GM18867 (cell line): Measurements from ENCODE around the gene MAB21L1.
A peak's percentile ranks its signal among the peaks of the same experiment; 100 is the strongest.

ENCODE experiments used
- ATAC-seq: cut with Tn5 transposase; IDR thresholded peaks from one replicate; pipeline ENCODE4 v1.9.1; 2021; ENCODE audit warnings: mild to moderate bottlenecking, moderate library complexity; ENCODE audit not compliant: unreplicated experiment

MAB21L1 gene

DNA sequence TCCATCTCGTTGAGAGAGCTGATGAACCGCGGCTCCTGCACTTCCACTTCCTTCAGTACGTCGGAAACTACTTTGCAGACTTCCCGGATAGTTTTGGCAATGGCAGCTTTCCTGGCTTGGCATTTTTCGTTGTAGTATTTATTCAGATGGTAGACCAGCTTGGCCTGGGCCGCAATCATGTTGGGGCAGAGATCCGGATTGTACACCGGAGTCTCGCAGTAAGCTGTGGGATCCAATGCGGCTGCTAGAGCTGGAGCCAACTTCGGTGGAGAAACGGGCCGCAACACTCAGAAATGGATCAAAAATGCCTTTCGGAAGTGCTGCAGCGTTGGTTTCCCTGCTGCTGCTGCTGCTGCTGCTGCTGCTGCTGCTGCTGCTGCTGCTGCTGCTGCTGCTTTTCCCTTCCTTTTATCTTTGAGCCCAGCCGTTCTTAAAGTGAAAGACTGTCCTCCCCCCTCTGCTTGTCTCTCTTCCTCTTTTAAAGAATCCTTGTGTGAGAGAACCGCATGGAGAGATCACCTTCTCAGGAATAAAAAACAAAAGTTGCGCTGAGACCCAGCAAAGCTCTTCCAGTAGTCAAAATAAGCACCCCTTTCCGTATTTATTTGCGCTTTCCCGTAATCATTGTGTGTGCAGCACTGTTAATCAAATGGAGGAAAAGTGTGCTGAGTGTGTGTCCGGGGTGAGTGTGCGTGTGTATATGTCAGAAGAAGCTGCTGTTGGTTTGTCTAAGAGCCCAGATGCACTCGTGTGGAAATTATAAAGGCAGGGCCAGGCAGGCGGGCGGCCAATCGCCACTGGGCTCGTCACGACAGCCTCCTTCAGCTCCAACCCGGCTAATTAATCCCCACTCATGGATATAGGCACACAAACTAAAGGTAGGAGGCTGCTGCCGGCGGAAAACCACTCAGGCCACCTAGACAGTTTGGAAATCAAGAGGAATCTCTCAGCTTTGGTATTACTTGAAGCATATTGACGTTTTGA, at the start of gene MAB21L1:
TSS of gene MAB21L1 (minus strand) at position 730 of the 984 bp plus-strand sequence. CDS start at position 179, 551 bp downstream.
- ATAC-seq, result peak; percentile 36

GRCh38 chr13:35524171-35524570, 47.7 kb upstream of the MAB21L1 start:
- ATAC-seq, result no peak

- no peak for ATAC-seq
These were observed 42.0 kb upstream of the MAB21L1 start for GRCh38 chr13:35518337-35518946.

DNA sequence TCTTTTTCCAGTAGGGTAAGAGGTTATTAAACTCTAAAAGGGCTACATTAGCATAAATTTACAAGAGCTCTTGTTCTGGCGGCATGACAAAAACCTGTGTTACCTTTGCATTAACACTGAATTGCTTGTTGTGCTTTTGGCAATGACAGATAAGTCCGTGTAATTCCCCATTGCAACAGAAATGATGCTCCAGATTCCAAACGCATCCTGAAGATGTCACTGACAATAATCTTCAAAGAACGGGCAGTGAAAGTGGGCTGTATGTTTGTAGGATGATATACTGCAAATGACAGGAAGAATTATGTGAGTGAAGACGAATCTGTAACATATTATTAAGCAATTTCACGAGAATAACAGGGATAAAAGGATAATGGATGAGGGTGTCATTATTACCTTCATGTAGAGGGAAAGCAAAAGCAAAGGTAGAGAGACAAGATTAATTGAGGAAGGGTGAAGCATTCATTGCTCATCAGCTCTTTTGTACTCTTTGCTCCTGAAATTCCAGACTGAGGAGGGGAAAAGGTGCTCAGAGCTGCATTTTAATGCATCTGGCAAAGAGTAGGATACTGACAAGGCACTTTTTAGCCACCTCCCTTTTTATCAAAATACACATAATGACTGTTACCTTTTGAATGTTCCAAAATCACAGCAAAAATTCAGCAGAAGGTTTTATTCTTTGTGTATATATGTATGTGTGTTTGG, 38.5 kb upstream of the MAB21L1 start:
- no peak for ATAC-seq

GRCh38 chr13:35514061-35514477, 37.6 kb upstream of the MAB21L1 start:
- ATAC-seq, result no peak

DNA sequence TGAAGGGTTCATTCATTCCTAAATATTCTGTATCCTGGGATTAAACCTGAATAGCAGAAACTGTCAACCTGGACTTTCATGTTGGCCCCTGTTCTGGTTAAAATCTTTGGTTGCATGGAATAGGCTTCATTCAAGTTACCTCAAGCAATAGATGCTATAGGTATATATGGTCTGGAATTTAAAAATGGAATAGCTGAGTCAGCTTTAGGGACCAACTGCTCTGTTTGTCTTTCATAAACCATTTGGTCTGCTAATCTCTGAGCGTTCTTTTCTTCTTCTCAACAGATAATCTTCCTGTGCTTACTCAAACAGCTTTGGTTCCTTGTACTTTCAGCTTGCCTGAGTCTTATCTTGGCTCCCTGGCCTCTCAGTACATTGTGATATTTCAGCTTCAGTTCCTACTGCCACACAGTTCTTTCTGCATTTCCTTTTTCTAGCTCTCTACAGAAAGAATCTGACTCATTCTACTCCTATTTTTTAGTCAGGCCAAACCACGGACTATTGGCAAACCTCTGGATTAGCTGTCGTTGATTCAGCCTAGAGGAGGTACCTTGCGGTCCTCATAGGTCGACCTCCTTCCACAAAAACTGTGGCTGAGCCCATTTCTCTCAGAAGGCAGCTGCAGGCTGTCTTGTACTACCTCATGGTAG, 35.9 kb upstream of the MAB21L1 start:
- no peak for ATAC-seq

GRCh38 chr13:35502456-35502855, 26.0 kb upstream of the MAB21L1 start:
- ATAC-seq, result no peak

DNA sequence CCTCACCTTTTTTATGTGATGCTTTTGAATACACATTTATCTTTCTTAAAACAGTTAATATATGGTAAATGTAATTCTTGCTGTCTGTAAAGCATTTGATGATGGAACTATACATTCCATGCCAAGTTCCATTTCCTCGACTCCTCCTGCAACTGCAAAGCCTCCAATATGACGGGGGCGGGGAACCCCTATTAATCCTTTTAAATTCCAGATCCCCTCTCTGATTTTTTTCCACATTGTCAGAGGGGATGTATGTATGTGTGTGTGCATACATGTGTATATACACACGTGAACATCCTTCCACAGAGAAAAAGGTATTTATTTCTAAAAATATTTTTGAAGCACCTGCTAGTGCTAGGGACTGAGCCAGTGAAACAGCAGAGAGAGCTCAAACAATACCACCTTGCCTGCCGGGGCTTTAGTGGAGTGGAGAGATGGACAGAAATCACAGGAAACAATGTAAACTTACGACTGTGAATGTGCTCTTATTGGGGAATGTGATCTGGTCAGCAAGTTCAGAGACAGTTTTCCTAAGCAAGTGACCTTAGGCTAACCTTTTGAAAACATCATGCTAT, 25.3 kb upstream of the MAB21L1 start:
- ATAC-seq, result no peak

- no peak for ATAC-seq
These were observed 23.7 kb upstream of the MAB21L1 start for GRCh38 chr13:35500144-35500543.

DNA sequence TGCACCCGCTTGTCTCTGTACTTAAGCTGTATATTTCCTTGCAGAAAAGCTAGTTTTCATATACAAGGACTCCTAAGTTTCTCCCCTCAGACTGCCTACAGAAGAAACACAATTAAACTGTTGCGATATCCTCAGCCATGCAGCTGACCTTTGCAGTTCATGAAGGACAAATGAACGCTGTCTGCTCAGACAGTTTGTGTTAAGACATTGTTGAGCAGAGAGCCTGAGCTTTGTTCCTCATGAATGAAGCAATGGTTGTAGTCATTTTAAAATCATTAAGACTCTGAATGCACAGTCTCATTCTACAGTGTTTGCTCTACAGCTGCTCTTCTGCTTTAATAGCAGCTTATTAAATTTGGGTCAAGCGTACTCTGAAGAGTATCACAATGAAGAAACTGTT, 23.2 kb upstream of the MAB21L1 start:
- no peak for ATAC-seq

GRCh38 chr13:35499196-35499662, 22.7 kb upstream of the MAB21L1 start:
- no peak for ATAC-seq

DNA sequence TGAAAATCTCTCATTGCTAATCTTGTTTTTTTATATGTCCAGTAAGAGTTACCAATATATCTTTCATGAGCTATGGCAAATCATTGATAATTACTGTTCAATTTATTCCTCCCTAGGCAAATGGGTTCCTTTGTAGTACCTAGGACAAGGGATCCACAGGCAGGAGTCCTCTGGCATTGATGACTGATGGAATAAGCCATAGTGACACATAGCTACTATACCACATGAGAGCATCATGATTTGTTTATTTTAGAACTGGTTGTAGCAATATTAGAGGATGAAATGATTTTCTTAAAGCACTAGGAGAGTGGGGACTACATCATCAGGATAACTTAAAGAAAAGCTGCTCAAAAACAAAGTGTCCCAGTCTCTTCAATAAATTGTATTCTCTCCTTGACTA, 21.7 kb upstream of the MAB21L1 start:
- ATAC-seq, result no peak

DNA sequence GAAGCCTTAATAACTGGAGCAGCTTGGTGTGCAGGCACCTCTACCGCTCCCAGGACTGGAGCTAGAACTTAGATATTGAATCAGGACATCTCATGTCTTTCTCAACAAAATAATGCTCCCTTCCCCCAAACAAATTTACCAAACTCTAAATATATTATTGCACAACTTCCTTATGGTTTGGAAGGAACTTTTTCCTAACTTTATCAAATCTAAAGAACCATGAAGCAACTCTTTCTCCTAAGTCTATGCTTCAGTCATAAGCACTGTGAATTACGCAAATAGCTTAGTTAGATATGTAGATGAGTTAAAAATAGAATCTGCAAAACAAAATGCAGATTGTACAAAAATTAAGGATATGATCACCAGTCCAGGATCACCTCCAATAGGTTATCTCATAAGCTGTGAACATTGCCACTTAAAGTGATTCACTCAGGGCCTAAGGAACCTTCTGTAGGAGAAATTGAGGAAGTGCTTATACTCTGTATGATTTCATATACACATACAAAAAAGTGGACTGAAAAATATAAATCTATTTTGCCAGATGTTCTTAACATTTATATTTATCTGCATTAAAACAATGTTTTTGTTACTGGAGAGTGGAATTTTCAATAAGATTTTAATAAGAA, 20.4 kb upstream of the MAB21L1 start:
- no peak for ATAC-seq

DNA sequence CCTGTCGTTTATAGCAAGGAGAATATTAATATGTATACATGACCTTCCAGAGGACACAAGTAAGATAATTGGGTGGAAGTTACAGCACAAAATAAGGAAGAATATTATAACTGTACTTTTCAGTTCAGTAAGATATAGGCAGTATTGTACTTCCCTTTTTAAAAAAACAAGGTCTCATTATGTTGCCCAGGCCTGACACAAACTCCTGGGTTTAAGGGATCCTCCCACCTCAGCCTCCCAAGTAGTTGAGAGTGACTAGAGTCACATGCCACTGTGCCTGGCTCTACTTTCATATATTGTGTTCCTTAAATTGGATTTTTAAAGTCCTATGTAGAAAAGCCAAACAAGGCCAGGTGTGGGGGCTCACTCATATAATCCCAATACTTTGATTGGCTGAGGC, 19.5 kb upstream of the MAB21L1 start:
- no peak for ATAC-seq

DNA sequence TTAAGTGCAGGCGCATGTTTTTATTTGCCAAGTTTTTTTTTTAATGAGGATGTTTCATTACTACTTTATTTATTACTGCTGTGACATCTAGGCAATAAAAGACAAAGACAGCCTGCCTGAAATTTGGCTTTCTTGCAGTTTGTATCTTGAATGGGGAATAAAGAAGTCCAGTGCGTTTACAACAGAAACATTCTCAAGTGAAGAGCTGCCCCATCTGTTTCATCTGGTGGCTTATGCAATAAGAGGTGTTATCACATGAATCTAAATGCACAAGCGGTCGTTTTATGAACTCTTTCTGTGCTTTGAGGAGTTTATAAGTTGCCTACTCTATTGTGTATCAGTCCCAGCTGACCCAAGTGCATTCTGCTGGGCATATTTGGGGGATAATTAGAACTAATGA, 12.6 kb upstream of the MAB21L1 start:
- no peak for ATAC-seq

GRCh38 chr13:35485424-35485823, 8.9 kb upstream of the MAB21L1 start:
- no peak for ATAC-seq

- no peak for ATAC-seq
These were observed 7.9 kb upstream of the MAB21L1 start for GRCh38 chr13:35484384-35484783.

GRCh38 chr13:35483761-35484160, 7.3 kb upstream of the MAB21L1 start:
- no peak for ATAC-seq

DNA sequence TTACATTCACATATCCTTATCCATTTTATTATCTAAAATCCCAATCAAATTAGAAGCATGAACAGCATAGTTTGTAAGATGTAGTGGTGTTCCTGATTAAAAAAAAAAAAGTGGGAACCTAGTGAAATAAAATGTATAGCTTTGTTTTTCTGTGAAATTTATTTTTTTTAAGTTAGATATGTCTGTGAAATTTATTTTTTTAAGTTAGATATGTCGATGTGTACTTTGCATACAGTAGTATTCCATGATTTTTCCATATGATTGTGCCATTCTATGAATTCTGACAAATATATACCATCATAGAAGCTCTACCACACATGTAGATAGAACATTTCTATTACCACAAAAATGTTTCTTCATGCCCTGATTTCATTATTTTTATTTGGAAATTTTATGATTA, 6.0 kb upstream of the MAB21L1 start:
- ATAC-seq, result no peak

GRCh38 chr13:35481777-35482176, 5.3 kb upstream of the MAB21L1 start:
- ATAC-seq, result no peak
